Activated T-cell treated with anti-CD3 and anti-CD28 coated beads, Interleukin-2, amount 50 U/mL, for 1 hour (primary cell): Measurements from ENCODE around the gene CHRFAM7A.
"Not testable (repeated sequence)": the region's sequence is repeated elsewhere in the genome, so short reads cannot be mapped to it uniquely, and the experiment has no call there.

Source experiments
- DNase-seq: peaks from one replicate; pipeline ENCODE4 v3.0.0-alpha.2; 2020

Gene CHRFAM7A

DNA sequence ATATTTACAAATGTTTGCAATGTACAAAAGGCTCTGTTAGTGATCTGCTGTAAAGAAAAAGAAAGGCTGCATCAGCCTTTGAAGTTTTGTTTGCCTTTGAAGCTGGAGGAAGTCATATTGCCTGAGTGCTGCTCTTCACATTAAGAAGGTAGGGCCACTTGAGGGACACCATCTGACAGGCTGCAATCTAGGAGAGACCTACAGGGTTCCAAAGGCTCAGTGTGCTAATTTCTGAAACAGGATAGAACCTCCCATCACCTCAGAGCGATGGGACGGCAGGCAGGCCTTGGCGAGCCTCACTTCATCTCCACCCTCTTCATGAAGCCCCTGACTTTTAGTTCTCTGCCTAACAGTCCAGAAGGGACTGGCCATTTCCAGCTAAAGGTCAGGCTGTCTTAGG, 77.6 kb downstream of the CHRFAM7A start:
- DNase-seq: not testable (repeated sequence)

- not testable (repeated sequence) for DNase-seq
Observed at GRCh38 chr15:30310575-30310974, 82.8 kb downstream of the CHRFAM7A start.
